Stimulated activated CD4-positive, alpha-beta T cell treated with anti-CD3 and anti-CD28 coated beads, Interleukin-1b, Interleukin-23, amount 100 ng/mL, for 1 hour (primary cell): ENCODE results near the gene GABRG3.
"Not testable (repeated sequence)": the region's sequence is repeated elsewhere in the genome, so short reads cannot be mapped to it uniquely, and the experiment has no call there.

Source experiments
- DNase-seq, 2 donors: peaks; one replicate each; pipeline ENCODE4 v3.0.0-alpha.2; 2020; ENCODE audit warnings: low read depth in 2 of 2

Gene GABRG3

DNA sequence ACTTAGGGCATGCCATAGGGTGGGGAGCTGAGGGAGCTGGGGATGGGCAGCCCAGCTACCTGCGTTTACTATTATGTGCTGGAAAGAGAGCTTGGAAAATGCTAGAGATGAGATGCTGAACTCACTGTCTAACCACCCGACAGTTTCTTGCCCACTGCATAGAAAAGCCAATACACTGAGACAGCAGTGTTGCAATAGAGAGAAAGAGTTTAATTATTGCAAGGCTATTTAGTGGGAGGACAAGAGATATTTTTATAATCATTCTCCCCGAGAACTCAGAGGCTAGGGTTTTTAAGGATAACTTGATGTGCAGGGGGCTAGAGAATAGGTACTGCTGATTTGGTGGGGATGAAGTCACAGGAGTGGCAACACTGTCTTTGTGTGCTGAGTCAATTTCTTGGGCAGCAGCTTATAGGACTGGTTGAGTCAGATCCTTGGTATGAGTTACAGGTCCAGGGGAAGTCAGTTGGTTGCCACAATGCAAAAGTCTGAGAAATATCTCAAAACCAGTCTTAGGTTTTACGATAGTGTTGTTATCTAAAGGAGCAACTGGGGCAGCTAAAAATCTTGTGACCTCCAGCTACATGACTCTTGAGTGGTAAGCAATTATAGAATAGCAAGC, 205.9 kb downstream of the GABRG3 start:
- DNase-seq = no peak

DNA sequence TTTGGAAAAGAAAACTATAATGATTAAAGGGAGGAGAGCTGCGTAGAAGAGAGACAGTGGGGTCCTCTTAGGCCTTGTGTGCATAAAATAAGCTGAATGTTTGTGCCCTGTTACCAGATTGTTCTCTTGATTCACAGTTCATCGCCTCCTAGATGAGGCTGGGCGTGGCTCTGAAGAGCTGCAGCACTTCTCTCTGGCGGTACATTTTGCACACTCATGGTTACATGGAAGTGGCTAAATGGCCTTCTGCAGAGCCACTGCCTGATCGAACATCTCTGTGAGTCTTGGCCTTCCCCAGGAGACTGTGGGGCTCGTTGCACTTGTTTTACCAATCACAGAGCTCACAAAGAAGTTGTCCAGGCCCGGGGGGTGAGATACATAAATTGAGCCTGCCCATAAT, 208.8 kb downstream of the GABRG3 start:
- DNase-seq = no peak

GRCh38 chr15:27182561-27183110, 211.7 kb downstream of the GABRG3 start:
- DNase-seq = no peak

- DNase-seq = no peak
These were observed 212.2 kb downstream of the GABRG3 start for GRCh38 chr15:27183201-27183600.

DNA sequence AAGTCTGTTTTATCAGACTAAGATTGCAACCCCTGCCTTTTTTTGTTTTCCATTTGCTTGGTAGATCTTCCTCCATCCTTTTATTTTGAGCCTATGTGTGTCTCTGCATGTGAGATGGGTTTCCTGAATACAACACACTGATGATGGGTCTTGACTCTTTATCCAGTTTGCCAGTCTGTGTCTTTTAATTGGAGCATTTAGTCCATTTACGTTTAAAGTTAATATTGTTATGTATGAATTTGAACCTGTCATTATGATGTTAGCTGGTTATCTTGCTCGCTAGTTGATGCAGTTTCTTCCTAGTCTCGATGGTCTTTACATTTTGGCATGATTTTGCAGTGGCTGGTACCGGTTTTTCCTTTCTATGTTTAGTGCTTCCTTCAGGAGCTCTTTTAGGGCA, 220.5 kb downstream of the GABRG3 start:
- not testable (repeated sequence) for DNase-seq

DNA sequence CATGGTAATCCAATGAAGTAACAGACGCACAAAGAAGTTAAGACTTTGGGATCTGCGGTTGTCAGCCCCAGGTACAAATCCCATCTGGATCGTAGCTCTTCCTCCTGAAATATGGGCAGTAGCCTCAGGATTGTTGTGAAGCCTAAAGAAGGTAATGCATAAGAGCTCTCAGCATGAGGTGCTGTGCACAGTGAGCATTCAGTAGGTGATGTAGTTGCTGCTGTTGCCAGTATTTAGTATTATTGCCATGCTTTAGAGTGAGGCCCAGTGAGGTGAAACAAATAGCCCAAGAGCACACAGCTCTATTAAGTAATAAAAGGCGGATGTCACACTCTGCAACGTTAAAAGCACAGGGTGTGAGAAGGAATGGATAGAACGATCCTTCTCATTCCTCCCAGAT, 225.7 kb downstream of the GABRG3 start:
- no peak for DNase-seq

- DNase-seq = no peak
These were observed 230.4 kb downstream of the GABRG3 start for GRCh38 chr15:27201425-27201824.

GRCh38 chr15:27210176-27210575, 239.2 kb downstream of the GABRG3 start:
- DNase-seq = no peak

DNA sequence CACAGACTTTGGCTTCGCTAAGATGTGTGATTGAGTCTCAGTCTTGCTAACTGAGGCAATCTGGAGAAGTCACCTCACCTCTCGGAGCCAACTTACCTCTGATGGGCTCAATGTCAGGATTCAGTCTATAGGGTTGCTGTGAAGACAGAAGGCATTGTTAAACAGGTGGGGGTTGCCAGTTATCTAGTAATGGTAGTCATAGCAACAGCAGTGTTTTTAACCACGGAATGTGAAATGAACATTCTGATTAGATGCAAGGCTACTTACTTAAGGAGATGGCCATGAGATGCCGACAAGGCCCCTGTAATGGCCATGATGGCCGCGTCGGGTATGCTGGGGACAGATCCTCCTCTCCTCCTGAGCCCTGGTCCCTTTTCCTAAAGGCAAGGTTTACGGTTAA, 243.1 kb downstream of the GABRG3 start:
- DNase-seq = no peak

DNA sequence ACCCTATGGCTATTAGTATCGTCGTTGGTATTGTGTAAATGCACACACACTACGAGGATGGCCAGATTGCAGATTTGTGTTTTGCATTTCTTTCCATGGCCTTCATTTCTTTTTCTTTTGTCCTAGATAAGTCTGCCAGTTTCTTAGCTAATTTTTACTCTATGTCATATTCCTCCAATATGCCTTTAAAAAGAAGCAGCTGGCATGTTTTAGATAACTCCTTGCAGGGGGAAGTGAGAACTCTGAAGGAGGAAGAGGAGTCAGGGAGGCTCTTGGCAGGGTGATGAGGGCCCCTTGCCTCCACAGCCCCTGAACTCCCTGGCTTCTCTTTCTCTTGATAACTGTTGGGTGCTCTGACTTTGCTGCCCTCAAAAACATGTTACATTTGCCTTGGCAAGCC, 244.0 kb downstream of the GABRG3 start:
- no peak for DNase-seq

DNA sequence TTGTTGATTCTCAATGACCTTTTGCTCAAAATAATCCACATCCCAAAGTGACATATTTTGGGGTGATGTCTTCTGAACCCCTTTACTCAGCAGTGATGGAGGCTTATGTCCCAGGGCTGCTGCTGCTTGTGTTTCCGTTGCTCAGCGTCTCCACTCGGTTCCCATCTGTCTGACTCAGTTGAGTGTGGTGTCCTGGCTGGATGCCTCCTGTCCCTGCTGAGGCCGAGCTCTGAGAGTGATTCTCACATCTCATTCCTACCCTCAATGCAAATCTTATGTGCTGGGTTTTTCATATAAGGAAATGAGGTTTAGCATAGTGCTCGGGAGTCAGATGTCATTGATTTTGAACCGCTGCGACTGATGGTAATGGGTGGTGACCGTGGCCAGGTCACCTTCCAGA, 247.4 kb downstream of the GABRG3 start:
- DNase-seq = no peak

DNA sequence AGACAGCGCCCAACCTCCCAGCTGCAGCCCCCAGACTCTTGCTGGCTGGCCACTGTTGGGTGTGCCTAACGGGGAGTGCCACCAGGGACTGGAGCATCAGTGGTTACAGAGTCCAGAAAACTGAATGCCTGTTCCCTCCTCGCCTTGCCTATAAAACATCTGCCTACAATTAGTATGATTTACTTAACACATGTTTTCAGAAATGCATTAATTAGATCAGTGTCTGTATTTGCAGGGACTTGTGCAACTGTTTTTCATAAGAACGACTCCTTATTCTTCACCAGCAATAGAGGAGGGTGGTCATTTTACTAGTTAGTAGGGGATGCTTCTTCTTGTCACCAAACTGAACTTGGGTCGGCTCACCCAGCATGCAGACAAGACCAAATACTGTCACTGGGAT, 248.7 kb downstream of the GABRG3 start:
- DNase-seq = no peak

DNA sequence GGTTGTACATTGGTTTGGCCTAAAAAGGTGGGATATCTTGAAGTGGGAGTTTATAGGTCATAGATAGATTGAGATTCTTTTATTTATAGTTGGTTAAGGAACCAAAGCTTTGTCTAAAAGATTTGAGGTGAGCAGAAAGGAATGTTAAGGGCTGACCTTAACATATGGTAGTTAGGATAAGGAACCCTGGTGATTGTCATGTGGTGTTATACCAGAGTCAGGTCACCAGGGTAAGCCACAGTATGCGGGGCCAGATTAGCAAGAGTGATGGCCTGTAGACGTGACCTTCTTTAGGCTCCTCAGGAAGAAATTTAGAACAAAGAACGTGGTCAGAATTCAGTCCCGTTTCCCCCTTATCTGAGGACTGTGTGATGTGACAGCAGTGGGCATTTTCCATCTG, 249.2 kb downstream of the GABRG3 start:
- no peak for DNase-seq

GRCh38 chr15:27222479-27222878, 251.5 kb downstream of the GABRG3 start:
- no peak for DNase-seq

- no peak for DNase-seq
These were observed 252.2 kb downstream of the GABRG3 start for GRCh38 chr15:27223179-27223578.

GRCh38 chr15:27231811-27232210, 260.8 kb downstream of the GABRG3 start:
- no peak for DNase-seq

GRCh38 chr15:27232876-27233275, 261.9 kb downstream of the GABRG3 start:
- no peak for DNase-seq

DNA sequence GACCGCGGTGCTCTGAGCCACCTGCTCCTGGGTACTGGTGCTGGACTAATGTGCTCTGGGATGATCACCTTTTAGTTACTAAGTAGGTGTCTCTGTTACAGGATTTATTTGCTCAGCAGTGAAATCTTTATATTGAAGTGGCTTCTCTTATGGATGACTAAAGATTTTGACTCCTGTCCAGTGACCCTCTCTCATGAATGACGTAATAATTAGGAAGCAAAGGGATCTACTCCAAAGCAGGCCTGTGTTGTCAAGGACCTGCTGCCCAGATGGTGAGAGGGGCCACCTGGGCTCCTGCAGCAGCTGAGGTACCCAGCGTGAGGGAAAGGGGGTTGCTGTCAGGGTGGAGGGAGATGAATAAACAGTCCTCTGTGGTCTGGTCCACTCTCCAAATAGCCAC, 263.6 kb downstream of the GABRG3 start:
- DNase-seq = no peak

GRCh38 chr15:27235161-27235560, 264.2 kb downstream of the GABRG3 start:
- DNase-seq = no peak

- DNase-seq = no peak
These were observed 264.7 kb downstream of the GABRG3 start for GRCh38 chr15:27235681-27236080.

DNA sequence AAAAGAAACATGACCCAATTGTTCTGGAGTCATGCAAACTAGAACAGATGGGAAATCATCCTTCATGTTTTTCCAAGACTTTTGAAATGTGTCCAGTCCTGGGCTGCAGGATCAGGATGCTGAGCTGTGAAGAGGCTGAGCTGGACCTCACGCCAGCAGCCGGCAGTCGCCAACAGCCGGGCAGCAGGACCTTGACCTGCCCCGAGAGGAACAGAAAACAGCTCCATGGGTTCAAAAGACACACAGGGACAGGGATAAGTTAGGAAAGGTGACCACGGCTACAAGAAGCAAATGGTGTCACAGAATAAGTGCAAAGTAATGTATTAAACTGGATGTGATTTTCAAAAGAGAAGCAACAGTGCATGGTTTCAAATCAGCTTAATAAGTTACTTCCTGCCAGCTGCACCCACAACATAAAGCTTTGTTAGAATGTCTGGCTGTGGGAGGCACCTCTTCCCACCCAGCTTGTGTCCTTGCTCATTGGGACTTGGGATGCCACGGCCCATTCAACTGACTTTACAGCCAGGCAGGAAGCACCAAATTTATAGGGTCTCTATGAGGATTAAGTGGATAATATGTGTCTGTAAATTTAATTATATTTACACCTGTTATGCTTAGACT, 266.4 kb downstream of the GABRG3 start:
- no peak for DNase-seq

DNA sequence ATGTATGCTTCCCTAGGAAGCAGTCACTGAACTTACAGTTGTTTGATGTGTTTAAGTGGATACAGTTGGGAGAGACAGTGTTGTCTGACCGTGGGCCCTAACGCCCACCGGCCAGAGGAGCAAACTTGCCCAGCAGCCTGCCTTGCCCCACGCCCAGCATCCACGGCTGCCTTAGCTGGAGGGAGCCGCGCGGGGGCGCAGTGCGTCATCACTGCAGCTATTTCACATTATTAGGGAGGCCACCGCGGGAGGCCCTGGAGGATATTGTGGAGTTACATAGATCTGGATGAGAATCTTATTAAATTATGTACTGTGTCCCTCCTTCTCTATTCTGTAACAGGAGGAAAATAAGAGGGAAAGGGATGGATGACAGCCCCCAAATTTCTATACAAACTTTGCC, 267.2 kb downstream of the GABRG3 start:
- DNase-seq = no peak

DNA sequence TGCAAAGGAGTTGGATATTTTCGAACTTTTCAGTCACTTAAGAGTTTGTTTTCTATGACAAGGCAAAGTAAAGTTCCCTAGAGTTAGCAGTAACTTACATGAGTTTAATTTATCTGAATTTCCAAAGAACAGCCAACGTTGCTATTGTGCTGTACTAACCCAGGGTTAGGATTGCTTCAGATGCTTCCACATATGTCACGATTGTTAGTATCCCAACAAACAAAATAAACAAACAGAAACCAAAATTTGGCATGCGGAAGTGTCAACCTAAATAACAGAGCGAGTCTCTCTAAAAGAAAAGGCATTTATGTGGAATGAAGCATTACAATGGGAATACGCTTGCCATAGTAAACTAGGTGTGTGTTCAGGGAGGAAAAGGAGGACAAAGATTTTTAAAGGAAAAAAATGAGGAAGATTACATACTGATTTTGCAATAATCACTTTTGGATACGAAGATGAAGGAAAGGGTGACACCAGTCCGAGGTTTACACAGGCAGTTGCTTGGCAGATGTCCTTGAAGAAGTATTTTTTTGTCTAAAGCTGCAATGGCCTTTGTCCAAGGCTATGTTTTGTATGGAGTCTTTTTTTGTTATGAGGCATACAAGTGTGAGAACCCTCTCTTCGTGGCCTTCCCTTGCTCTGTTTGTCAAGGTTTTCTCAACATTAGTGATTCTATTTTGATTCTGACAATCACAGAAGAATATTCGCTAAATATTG, 267.9 kb downstream of the GABRG3 start:
- DNase-seq = no peak
